Measurements from ENCODE around the gene TPSG1.

DNA sequence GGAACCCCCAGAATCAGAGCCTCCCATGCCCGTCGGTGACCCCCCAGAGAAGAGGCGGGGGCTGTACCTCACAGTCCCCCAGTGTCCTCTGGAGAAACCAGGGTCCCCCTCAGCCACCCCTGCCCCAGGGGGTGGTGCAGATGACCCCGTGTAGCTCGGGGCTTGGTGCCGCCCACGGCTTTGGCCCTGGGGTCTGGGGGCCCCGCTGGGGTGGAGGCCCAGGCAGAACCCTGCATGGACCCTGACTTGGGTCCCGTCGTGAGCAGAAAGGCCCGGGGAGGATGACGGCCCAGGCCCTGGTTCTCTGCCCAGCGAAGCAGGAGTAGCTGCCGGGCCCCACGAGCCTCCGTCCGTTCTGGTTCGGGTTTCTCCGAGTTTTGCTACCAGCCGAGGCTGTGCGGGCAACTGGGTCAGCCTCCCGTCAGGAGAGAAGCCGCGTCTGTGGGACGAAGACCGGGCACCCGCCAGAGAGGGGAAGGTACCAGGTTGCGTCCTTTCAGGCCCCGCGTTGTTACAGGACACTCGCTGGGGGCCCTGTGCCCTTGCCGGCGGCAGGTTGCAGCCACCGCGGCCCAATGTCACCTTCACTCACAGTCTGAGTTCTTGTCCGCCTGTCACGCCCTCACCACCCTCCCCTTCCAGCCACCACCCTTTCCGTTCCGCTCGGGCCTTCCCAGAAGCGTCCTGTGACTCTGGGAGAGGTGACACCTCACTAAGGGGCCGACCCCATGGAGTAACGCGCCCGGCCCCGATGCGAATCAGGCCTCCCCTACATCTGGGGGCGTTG, 4.0 kb downstream of the TPSG1 start:
- no peak for TF ChIP-seq NR1H2 (CRISPR knock-in tag; IDR thresholded peaks at IDR 0.05)
- TF ChIP-seq, protein P1, sequence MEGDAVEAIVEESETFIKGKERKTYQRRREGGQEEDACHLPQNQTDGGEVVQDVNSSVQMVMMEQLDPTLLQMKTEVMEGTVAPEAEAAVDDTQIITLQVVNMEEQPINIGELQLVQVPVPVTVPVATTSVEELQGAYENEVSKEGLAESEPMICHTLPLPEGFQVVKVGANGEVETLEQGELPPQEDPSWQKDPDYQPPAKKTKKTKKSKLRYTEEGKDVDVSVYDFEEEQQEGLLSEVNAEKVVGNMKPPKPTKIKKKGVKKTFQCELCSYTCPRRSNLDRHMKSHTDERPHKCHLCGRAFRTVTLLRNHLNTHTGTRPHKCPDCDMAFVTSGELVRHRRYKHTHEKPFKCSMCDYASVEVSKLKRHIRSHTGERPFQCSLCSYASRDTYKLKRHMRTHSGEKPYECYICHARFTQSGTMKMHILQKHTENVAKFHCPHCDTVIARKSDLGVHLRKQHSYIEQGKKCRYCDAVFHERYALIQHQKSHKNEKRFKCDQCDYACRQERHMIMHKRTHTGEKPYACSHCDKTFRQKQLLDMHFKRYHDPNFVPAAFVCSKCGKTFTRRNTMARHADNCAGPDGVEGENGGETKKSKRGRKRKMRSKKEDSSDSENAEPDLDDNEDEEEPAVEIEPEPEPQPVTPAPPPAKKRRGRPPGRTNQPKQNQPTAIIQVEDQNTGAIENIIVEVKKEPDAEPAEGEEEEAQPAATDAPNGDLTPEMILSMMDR (IDR thresholded peaks at IDR 0.05) = no peak
- TF ChIP-seq, protein P2, sequence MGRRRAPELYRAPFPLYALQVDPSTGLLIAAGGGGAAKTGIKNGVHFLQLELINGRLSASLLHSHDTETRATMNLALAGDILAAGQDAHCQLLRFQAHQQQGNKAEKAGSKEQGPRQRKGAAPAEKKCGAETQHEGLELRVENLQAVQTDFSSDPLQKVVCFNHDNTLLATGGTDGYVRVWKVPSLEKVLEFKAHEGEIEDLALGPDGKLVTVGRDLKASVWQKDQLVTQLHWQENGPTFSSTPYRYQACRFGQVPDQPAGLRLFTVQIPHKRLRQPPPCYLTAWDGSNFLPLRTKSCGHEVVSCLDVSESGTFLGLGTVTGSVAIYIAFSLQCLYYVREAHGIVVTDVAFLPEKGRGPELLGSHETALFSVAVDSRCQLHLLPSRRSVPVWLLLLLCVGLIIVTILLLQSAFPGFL (CRISPR knock-in tag; IDR thresholded peaks at IDR 0.05; ENCODE audit: borderline replicate concordance) = no peak
- TF ChIP-seq, protein P3, sequence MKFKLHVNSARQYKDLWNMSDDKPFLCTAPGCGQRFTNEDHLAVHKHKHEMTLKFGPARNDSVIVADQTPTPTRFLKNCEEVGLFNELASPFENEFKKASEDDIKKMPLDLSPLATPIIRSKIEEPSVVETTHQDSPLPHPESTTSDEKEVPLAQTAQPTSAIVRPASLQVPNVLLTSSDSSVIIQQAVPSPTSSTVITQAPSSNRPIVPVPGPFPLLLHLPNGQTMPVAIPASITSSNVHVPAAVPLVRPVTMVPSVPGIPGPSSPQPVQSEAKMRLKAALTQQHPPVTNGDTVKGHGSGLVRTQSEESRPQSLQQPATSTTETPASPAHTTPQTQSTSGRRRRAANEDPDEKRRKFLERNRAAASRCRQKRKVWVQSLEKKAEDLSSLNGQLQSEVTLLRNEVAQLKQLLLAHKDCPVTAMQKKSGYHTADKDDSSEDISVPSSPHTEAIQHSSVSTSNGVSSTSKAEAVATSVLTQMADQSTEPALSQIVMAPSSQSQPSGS (CRISPR knock-in tag; IDR thresholded peaks at IDR 0.05; ENCODE audit: borderline replicate concordance, low read depth) = no peak
- TF ChIP-seq, protein P4, sequence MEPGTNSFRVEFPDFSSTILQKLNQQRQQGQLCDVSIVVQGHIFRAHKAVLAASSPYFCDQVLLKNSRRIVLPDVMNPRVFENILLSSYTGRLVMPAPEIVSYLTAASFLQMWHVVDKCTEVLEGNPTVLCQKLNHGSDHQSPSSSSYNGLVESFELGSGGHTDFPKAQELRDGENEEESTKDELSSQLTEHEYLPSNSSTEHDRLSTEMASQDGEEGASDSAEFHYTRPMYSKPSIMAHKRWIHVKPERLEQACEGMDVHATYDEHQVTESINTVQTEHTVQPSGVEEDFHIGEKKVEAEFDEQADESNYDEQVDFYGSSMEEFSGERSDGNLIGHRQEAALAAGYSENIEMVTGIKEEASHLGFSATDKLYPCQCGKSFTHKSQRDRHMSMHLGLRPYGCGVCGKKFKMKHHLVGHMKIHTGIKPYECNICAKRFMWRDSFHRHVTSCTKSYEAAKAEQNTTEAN (CRISPR knock-in tag; IDR thresholded peaks at IDR 0.05) = no peak
- TF ChIP-seq RELA (CRISPR knock-in tag; IDR thresholded peaks at IDR 0.05; ENCODE audit: borderline replicate concordance) = no peak
- TF ChIP-seq, protein P5, sequence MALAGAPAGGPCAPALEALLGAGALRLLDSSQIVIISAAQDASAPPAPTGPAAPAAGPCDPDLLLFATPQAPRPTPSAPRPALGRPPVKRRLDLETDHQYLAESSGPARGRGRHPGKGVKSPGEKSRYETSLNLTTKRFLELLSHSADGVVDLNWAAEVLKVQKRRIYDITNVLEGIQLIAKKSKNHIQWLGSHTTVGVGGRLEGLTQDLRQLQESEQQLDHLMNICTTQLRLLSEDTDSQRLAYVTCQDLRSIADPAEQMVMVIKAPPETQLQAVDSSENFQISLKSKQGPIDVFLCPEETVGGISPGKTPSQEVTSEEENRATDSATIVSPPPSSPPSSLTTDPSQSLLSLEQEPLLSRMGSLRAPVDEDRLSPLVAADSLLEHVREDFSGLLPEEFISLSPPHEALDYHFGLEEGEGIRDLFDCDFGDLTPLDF (CRISPR knock-in tag; IDR thresholded peaks at IDR 0.05) = no peak
